Right lobe of liver (tissue), 6 donors: ENCODE data around the gene SEPTIN10. TPM values are rescaled to one million over a fixed set of nuclear protein-coding genes. Genes with fewer than 3 reads are reported as not detected.
A peak's percentile ranks its signal among the peaks of the same experiment; 100 is the strongest.

Experiments used
- ATAC-seq, 4 donors: fragments of 200-7000 bp; cut with Tn5 transposase; one replicate each; pipeline ENCODE4 v1.9.1; 2020; ENCODE audit warnings: mild to moderate bottlenecking in 4 of 4, moderate library complexity in 4 of 4
- DNase-seq, 3 donors: peaks; one replicate each; pipeline ENCODE4 v3.0.0-alpha.2; 2020
- H3K27ac ChIP-seq, 3 donors: fragments of 200-600 bp; one replicate each; pipeline ENCODE4 v1.8.0; 2022
- H3K27me3 ChIP-seq, 2 donors: fragments of 200-600 bp; one replicate each; pipeline ENCODE4 v1.8.0; 2022
- H3K36me3 ChIP-seq, 4 donors: fragments of 200-600 bp; sonication (generic) in 1 of 4; one replicate each; pipeline versions ENCODE4 v1.5.1 to v1.8.0; 2017 to 2022; ENCODE audit warnings: control low read depth in 1 of 4
- H3K4me1 ChIP-seq, 4 donors: fragments of 200-600 bp; sonication (generic) in 1 of 4; one replicate each; pipeline versions ENCODE4 v1.5.1 to v1.8.0; 2017 to 2022; ENCODE audit warnings: control low read depth in 1 of 4
- H3K4me3 ChIP-seq, 3 donors: fragments of 200-600 bp; one replicate each; pipeline ENCODE4 v1.8.0; 2022
- H3K9me3 ChIP-seq, 4 donors: fragments of 200-600 bp; sonication (generic) in 1 of 4; one replicate each; pipeline versions ENCODE4 v1.5.1 to v1.8.0; 2017 to 2022; ENCODE audit warnings: control low read depth in 1 of 4
- POLR2A ChIP-seq: fragments of 450-650 bp; IDR thresholded peaks from one replicate; pipeline ENCODE4 v1.6.1; 2017; ENCODE audit warnings: antibody characterized with exemption, mild to moderate bottlenecking
- WGBS: methylation state at CpG from one replicate; pipeline ENCODE4 v1.1.6; 2018; ENCODE audit warnings: low coverage, low lambda C conversion rate; ENCODE audit not compliant: insufficient coverage; ENCODE audit errors: missing lambda C conversion rate; 5-methylcytosine and 5-hydroxymethylcytosine counted together
- intact Hi-C, 2 donors: fragments of 100-400 bp; cut with DNase I; formaldehyde crosslinking; loops; one replicate each; pipeline versions ENCODE4 v1.11.2 to v1.14.1; 2022
- total RNA-seq, 6 experiments: library from RNA; depleted of rRNA in 2 of 6; stranded (reverse); fragments of >200 nt in 2 of 6; fragmentation: NEBNext Ultra II Directional in 3 of 6; extraction: Animal tissue kit (Norgen Biotek cat#: 25700) in 3 of 6; gene quantifications; one replicate each; pipeline versions ENCODE4 v1.1.0 to v1.2.4, GENCODE V29; 2016 to 2023
- TF ChIP-seq, protein P1 (sequence below), 4 donors: fragments of 200-600 bp in 3 of 4; fragments of 450-650 bp in 1 of 4; IDR thresholded peaks; one replicate each; pipeline versions ENCODE4 v1.5.1 to v1.8.0; 2016 to 2022; ENCODE audit warnings: antibody characterized with exemption in 4 of 4, mild to moderate bottlenecking in 2 of 4
- donor health status: DM: no; HTN: yes; CAD: no.
- donor health status: DM: no; HTN: no; CAD: no.
- donor health status: DM: no; HTN: no; CAD: no.
- donor health status: DM: no; HTN: yes; CAD: no.
- donor health status: DM: no; HTN: yes; CAD: no.

Gene SEPTIN10
- total RNA-seq, 6 experiments from 2014 or later, result 34.6 to 52.8 (median 40.8) TPM

DNA sequence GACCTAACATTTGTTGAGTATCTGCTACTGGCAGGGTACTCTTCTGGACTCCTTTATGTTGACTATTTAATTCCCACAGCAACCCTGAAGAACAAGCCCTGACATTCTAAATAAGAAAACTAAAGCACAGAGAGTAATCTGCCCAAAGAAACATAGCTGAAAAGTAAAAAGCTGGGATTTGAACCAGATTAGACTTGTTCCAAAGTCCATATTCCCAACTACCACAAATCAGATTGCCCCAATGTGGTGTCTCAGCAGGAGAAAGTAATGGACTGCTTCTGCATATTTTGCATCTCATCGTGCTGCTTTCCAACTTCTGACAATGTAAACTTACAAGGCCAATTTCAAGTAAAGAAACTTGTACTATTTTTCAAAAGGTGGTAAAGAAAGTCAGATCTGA lies 56.5 kb downstream of the SEPTIN10 start:
- 29% methylated on average over 1 of the region's 1 CpG for WGBS
- TF ChIP-seq, protein P1, sequence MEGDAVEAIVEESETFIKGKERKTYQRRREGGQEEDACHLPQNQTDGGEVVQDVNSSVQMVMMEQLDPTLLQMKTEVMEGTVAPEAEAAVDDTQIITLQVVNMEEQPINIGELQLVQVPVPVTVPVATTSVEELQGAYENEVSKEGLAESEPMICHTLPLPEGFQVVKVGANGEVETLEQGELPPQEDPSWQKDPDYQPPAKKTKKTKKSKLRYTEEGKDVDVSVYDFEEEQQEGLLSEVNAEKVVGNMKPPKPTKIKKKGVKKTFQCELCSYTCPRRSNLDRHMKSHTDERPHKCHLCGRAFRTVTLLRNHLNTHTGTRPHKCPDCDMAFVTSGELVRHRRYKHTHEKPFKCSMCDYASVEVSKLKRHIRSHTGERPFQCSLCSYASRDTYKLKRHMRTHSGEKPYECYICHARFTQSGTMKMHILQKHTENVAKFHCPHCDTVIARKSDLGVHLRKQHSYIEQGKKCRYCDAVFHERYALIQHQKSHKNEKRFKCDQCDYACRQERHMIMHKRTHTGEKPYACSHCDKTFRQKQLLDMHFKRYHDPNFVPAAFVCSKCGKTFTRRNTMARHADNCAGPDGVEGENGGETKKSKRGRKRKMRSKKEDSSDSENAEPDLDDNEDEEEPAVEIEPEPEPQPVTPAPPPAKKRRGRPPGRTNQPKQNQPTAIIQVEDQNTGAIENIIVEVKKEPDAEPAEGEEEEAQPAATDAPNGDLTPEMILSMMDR (IDR thresholded peaks at IDR 0.05), result no peak
- TF ChIP-seq POLR2A, result no peak
- Histone ChIP-seq H3K36me3 (peaks cover 0 to 5% (median 1%) of the 10 kb centered on the region in 4 donors), H3K27me3 (no peaks in the 10 kb centered on the region), H3K4me1 (peaks cover 0 to 21% (median 0%) of the 10 kb centered on the region in 4 donors), H3K27ac (peak overlapping the region in 1 of 3 donors; percentile 80), H3K9me3 (no peaks in the 10 kb centered on the region), H3K4me3 (no peak overlapping the region)
- peak in 3 of 4 donors; percentile 16 to 49 (median 40) for ATAC-seq
- intact Hi-C loops, result loop anchor here in 1 of 2 donors (10.0 kb wide), 1 partner anchor 167 kb away; no protein-coding TSS in a partner anchor
- DNase-seq, result no peak

DNA sequence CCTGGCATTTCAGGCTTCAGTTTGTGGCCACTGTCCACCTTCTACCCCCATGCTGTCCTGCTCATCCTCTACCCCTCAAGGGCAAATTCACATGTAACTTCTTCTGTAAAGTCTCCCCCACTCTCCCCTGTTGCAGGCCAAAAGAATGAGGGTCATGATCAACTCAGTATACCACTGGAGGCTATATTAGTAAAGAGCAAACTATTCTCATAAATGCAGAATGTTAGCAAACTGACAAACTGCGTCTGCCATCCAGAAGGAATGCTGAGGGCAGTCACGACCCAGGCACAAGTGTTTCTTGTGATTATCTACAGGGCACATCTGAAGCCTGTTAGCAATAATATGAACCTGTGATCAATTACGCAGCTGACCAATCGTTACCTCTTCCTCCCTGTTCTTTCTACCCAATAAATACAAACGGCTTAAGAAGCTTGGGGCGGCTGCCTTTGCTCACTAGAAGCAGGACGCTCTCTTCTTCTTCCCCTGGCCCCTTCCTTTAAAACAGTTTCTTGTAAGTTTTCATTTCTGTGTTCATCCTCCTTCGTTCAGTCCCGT lies 58.3 kb downstream of the SEPTIN10 start:
- Histone ChIP-seq H3K36me3 (peaks cover 0 to 5% (median 1%) of the 10 kb centered on the region in 4 donors), H3K4me1 (peaks cover 0 to 21% (median 0%) of the 10 kb centered on the region in 4 donors), H3K27me3 (no peaks in the 10 kb centered on the region), H3K27ac (no peak overlapping the region), H3K9me3 (no peaks in the 10 kb centered on the region), H3K4me3 (no peak overlapping the region)
- no peak for ATAC-seq
- DNase-seq, result no peak
- intact Hi-C loops, result loop anchor here in 1 of 2 donors (10.0 kb wide), 1 partner anchor 169 kb away; no protein-coding TSS in a partner anchor
- 86% methylated on average over 7 of the region's 9 CpGs for WGBS
- TF ChIP-seq, protein P1 (IDR thresholded peaks at IDR 0.05), result no peak
- TF ChIP-seq POLR2A, result no peak

DNA sequence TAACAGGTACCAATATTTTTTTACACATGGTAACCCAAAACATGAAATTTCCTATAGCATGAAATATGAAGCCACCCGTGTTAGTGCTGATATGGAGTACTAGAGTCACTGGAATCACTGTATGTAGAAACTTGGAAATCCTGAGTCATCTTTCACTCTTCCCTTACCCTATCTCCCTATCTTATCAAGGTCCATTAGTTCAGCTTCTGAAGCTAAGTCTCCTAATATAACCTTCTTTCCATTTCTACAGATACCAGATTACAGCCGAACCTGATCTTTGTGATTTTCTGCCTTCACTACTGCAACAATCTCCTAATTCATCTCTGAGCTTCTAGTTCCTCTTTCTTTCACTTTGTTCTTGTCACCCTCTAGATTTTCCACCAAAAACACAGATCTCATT lies 59.0 kb downstream of the SEPTIN10 start:
- Histone ChIP-seq H3K27ac (no peak overlapping the region), H3K27me3 (no peaks in the 10 kb centered on the region), H3K4me3 (no peak overlapping the region), H3K36me3 (peaks cover 0 to 5% (median 1%) of the 10 kb centered on the region in 4 donors), H3K4me1 (peaks cover 0 to 21% (median 0%) of the 10 kb centered on the region in 4 donors), H3K9me3 (no peaks in the 10 kb centered on the region)
- WGBS, result 71% methylated on average over 2 of the region's 2 CpGs
- intact Hi-C loops, result loop anchor here in 1 of 2 donors (10.0 kb wide), 1 partner anchor 170 kb away; no protein-coding TSS in a partner anchor
- no peak for TF ChIP-seq POLR2A
- TF ChIP-seq, protein P1 (IDR thresholded peaks at IDR 0.05), result no peak
- ATAC-seq (peak in 2 of 4 donors; percentile 42 to 58), DNase-seq (no peak)

DNA sequence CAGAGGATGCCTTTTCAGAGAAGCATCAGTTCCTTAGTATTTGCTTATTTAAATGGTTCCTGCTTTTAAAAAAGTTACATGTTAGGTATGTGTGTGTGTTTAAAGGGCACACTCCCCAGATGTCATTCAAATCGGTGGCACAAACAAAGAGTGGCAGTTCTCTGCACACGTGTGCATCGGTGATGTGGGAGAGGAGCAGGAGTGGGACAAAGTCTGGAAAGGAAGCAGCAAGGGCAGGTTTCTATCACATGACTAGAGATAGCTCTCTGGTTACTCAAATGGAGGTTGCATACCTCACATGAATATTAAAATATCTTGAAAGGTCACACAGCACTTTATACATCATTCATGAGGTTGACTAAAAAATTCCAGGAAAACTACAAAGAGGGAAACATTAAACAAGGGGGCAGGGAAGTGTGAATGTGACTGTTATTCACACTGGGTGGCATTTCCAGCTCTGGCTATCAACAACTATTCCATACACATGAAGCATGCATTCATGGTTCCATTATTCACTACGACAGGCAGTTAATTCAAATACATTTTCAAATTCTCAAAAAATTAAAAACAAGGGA lies 64.7 kb downstream of the SEPTIN10 start:
- Histone ChIP-seq H3K27ac (no peak overlapping the region), H3K9me3 (no peaks in the 10 kb centered on the region), H3K4me3 (no peak overlapping the region), H3K27me3 (no peaks in the 10 kb centered on the region), H3K4me1 (no peaks in the 10 kb centered on the region), H3K36me3 (peaks cover 0 to 6% (median 1%) of the 10 kb centered on the region in 4 donors)
- WGBS, result 38% methylated on average over 4 of the region's 4 CpGs
- peak; percentile 34 to 77 (median 42) for ATAC-seq
- DNase-seq, result no peak
- intact Hi-C loops, result no loop called here
- TF ChIP-seq, protein P1 (IDR thresholded peaks at IDR 0.05), result no peak
- TF ChIP-seq POLR2A, result no peak
